Heart left ventricle (tissue), 16 donors: ENCODE data around the gene ZNF526. TPM values are rescaled to one million over a fixed set of nuclear protein-coding genes. Genes with fewer than 3 reads are reported as not detected.

Experiments
- ATAC-seq, 4 donors: fragments of 200-7000 bp; cut with Tn5 transposase; one replicate each; pipeline ENCODE4 v1.9.1; 2020 to 2022; ENCODE audit warnings: moderate library complexity in 4 of 4, mild to moderate bottlenecking in 3 of 4, moderate number of reproducible peaks in 1 of 4
- DNase-seq, 5 donors: peaks; one replicate each; pipeline ENCODE4 v3.0.0-alpha.2; 2020
- H3K27ac ChIP-seq, 12 donors: fragments of 200-600 bp; sonication (generic) in 4 of 12; one replicate each; pipeline versions ENCODE4 v1.5.0 to v1.8.0; 2016 to 2022; ENCODE audit warnings: mild to moderate bottlenecking in 2 of 12
- H3K27me3 ChIP-seq, 9 donors: fragments of 200-600 bp; sonication (generic) in 2 of 9; one replicate each; pipeline versions ENCODE4 v1.5.1 to v1.8.0; 2016 to 2022; ENCODE audit warnings: mild to moderate bottlenecking in 3 of 9
- H3K36me3 ChIP-seq, 9 donors: fragments of 200-600 bp; sonication (generic) in 2 of 9; one replicate each; pipeline versions ENCODE4 v1.5.0 to v1.8.0; 2018 to 2022; ENCODE audit warnings: mild to moderate bottlenecking in 2 of 9
- H3K4me1 ChIP-seq, 12 donors: fragments of 200-600 bp; sonication (generic) in 4 of 12; one replicate each; pipeline versions ENCODE4 v1.5.0 to v1.8.0; 2016 to 2022; ENCODE audit warnings: mild to moderate bottlenecking in 3 of 12
- H3K4me3 ChIP-seq, 12 donors: fragments of 200-600 bp; sonication (generic) in 4 of 12; one replicate each; pipeline versions ENCODE4 v1.5.0 to v1.8.0; 2017 to 2022; ENCODE audit warnings: mild to moderate bottlenecking in 9 of 12, moderate library complexity in 4 of 12
- H3K9me3 ChIP-seq, 12 donors: fragments of 200-600 bp; sonication (generic) in 4 of 12; one replicate each; pipeline versions ENCODE4 v1.5.0 to v1.8.0; 2016 to 2022; ENCODE audit warnings: mild to moderate bottlenecking in 1 of 12
- POLR2A ChIP-seq, 2 donors: fragments of 450-650 bp; IDR thresholded peaks; one replicate each; pipeline ENCODE4 v1.6.1; 2017; ENCODE audit warnings: antibody characterized with exemption in 2 of 2, mild to moderate bottlenecking in 2 of 2, moderate library complexity in 2 of 2
- WGBS, 4 donors: extraction: QIAGEN DNeasy Blood & Tissue Kit in 2 of 4; methylation state at CpG; one replicate each; pipeline versions ENCODE4 v1.1.5 to v1.1.7; 2013 to 2018; 5-methylcytosine and 5-hydroxymethylcytosine counted together
- intact Hi-C, 10 donors: fragments of 100-400 bp; cut with DNase I; formaldehyde crosslinking; loops; one replicate each; pipeline versions ENCODE4 v1.11.1 to v1.14.2; 2022
- polyA plus RNA-seq, 2 donors: library from polyadenylated mRNA; stranded (reverse); fragments of 200-250 nt; gene quantifications; one replicate each; pipeline ENCODE4 v1.2.3, GENCODE V29; 2013
- total RNA-seq, 9 donors: library from RNA; depleted of rRNA in 2 of 9; stranded (reverse); fragments of >200 nt in 2 of 9; fragmentation: NEBNext Ultra II Directional in 3 of 9; extraction: Animal tissue kit (Norgen Biotek cat#: 25700) in 3 of 9; gene quantifications; one replicate each; pipeline versions ENCODE4 v1.1.0 to v1.2.4, GENCODE V29; 2016 to 2023
- TF ChIP-seq, protein P1 (sequence below), 12 donors: fragments of 200-600 bp; sonication (generic) in 4 of 12; IDR thresholded peaks; one replicate each; pipeline versions ENCODE4 v1.5.0 to v1.8.0; 2018 to 2022; ENCODE audit warnings: antibody characterized with exemption in 12 of 12, mild to moderate bottlenecking in 5 of 12
- donor health status: ischemic (EF 13 %, LVEDD 7.1; RV severe dilation, severe dysfunction).
- donor health status: healthy with polysubstance abuse.
- donor health status: DM: no; HTN: yes; CAD: no.
- donor health status: DM: no; HTN: no; CAD: no.
- donor health status: ischemic (EF 25% LVEDD 6.9; RV normal size, moderate dysfunction).
- donor health status: ischemic (EF 25% LVEDD 5.7; RV mildly dilated, moderate dysfunction).
- donor health status: healthy.
- donor health status: DM: yes; HTN: yes; CAD: no.
- donor health status: ischemic (EF 35%, LVEDD 5.7; RV mildly dilated, moderate dysfunction).
- donor health status: nonischemic (EF 11% LVEDD 7.7; RV severe dilation, severe dysfunction).
- donor health status: DM: yes; HTN: yes; CAD: no.
- donor health status: PGD.
- donor health status: ischemic (EF 29% LVEDD 5.4; RV normal size, mild dysfunction).
- donor health status: nonischemic (EF 23%, LVEDD 6.1; RV moderate dilation, normal function).

Gene ZNF526
- total and polyA plus RNA-seq, 11 donors, result 3.3 to 7.2 (median 5.4) TPM

DNA sequence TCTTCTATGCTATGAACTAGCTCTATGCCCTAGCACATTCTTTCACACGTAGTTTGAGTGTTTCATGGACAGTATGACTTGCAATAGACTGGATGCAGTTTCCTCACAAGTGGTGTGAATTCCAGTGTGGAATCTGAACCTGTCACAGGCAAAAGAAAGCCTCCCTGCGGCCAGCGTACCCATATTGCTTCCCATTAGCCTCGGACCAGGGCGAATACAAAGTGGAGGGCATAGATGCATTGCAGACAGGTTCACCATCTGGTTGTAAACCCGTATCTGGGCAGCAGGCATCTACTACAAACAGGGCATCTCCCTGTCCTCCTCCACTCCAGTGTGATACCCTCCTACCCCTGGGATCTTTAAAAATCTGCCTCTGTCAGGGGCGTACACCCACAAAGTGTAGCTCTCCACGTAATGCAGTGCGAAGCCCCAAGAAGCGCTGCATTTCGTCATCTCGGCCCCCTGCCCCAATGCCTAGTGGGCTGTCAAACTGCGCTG is 47.6 kb downstream of the ZNF526 start:
- intact Hi-C loops, result loop anchor here in 4 of 10 donors (1.0 to 2.0 kb wide), 4 partner anchors 12 to 25 kb away; partner anchors contain the start of genes ERF (in 4 of the 4) and GSK3A (in 1 of the 4)
- Histone ChIP-seq H3K27me3 (no peaks in the 10 kb centered on the region), H3K4me1 (peaks cover 8 to 33% (median 29%) of the 10 kb centered on the region in 12 donors), H3K4me3 (peak overlapping the region in 11 of 12 donors; percentile 33 to 81 (median 69)), H3K9me3 (no peaks in the 10 kb centered on the region), H3K27ac (peak overlapping the region; percentile 19 to 100 (median 97)), H3K36me3 (peaks cover 0 to 12% (median 7%) of the 10 kb centered on the region in 9 donors)
- WGBS, 4 donors, result 6 to 8% (median 7%) methylated on average over 12 to 13 of the region's 13 CpGs
- ATAC-seq (no peak), DNase-seq (peak in 2 of 5 donors; percentile 35 to 55)
- TF ChIP-seq, protein P1, sequence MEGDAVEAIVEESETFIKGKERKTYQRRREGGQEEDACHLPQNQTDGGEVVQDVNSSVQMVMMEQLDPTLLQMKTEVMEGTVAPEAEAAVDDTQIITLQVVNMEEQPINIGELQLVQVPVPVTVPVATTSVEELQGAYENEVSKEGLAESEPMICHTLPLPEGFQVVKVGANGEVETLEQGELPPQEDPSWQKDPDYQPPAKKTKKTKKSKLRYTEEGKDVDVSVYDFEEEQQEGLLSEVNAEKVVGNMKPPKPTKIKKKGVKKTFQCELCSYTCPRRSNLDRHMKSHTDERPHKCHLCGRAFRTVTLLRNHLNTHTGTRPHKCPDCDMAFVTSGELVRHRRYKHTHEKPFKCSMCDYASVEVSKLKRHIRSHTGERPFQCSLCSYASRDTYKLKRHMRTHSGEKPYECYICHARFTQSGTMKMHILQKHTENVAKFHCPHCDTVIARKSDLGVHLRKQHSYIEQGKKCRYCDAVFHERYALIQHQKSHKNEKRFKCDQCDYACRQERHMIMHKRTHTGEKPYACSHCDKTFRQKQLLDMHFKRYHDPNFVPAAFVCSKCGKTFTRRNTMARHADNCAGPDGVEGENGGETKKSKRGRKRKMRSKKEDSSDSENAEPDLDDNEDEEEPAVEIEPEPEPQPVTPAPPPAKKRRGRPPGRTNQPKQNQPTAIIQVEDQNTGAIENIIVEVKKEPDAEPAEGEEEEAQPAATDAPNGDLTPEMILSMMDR (IDR thresholded peaks at IDR 0.05), result no peak
- TF ChIP-seq POLR2A (IDR thresholded peaks at IDR 0.05), result no peak

DNA sequence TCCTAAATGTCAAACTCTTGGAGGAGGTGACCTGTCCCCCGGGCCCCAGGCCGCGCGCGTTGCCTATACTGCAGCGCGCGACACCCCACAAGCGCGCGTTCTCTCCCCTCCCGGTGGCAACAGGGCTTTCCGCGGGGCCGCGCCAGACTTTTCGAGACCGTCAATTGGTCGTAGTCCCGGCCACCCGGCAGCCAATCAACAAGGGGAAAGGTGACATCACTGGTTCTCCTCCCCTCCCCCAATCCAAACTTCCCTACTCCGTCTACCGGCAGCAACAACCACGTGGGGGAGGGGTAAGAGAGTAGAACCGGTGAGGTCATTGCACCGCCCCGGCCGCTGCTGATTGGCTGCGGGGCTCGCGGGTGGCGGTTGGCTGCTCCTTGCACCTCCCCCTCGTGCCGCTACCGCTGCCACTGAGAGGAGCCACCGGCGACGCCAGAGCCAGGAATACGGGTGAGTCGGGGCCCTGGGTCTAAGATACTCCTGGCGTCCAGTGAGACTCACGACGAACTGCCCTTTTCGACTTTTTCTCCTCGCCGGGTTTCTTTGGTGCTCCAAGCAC is 48.1 kb downstream of the ZNF526 start:
- Histone ChIP-seq H3K36me3 (peaks cover 0 to 17% (median 10%) of the 10 kb centered on the region in 9 donors), H3K27ac (peak overlapping the region; percentile 93 to 100 (median 97)), H3K4me1 (peaks cover 8 to 36% (median 29%) of the 10 kb centered on the region in 12 donors), H3K9me3 (no peaks in the 10 kb centered on the region), H3K27me3 (no peaks in the 10 kb centered on the region), H3K4me3 (peak overlapping the region; percentile 35 to 81 (median 68))
- peak; percentile 85 to 88 (median 87) for ATAC-seq
- DNase-seq, result peak; percentile 97 to 100 (median 99)
- WGBS, 4 donors, result 0 to 1% (median 1%) methylated on average over 23 to 46 of the region's 46 CpGs
- intact Hi-C loops, result loop anchor here in 4 of 10 donors (1.0 to 2.0 kb wide), 4 partner anchors 13 to 26 kb away; partner anchors contain the start of genes ERF (in 4 of the 4) and GSK3A (in 1 of the 4)
- TF ChIP-seq, protein P1 (IDR thresholded peaks at IDR 0.05), result peak in 1 of 12 donors; percentile 4
- TF ChIP-seq POLR2A (IDR thresholded peaks at IDR 0.05), result peak in 1 of 2 donors; percentile 86

DNA sequence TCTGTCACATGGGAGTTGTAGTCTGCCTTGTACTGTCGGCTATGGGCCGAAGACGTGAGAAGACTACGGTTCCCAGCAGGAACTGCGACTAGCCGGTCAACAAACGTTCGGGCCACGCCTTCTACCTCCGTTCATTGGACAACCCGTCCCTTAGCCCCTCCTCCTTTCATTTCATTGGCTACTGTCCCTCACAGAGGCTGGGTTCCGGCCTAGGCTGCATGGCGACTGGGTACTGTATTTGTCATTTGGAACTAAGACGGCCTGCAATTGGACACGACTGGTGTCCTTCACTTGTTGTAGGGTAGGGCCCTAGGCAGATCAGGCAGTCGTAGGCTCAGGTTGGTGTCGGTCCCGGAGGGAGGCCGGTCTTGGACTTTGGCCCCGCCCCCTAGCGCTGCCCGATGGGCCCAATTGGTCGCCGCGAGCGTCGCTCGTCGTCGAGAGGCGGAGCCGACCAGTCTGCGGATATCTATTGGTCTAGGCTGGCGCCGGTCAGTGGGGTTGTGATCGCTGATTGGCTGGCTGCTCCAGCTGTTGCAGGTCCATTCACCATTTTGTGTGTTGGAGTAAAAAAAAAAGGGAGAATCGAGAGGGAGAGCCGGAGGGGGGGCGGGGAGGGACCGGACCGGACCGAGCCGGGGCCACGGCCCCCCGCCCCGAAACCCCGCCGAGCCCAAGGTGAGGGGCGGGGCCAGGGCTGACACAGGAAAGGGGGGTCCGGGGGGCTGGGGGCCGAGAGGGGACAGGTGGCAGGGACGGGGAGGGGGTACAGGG is 48.8 kb downstream of the ZNF526 start, which contains the start of gene CIC:
TSS of gene CIC (plus strand) at position 549 of the 774 bp plus-strand sequence. CDS start 2,532 bp downstream, outside the sequence.
- 1 to 2% (median 1%) methylated on average over 34 to 52 of the region's 52 CpGs for WGBS, 4 donors
- H3K9me3 ChIP-seq, result no peaks in the 10 kb centered on the region
- no peak for TF ChIP-seq POLR2A (IDR thresholded peaks at IDR 0.05)
- TF ChIP-seq, protein P1 (IDR thresholded peaks at IDR 0.05), result no peak
- DNase-seq, result peak; percentile 100
- peaks cover 0 to 24% (median 17%) of the 10 kb centered on the region in 9 donors for H3K36me3 ChIP-seq
- H3K4me3 ChIP-seq, result peak within 1 kb of the TSS; percentile 40 to 81 (median 69)
- no peaks in the 10 kb centered on the region for H3K27me3 ChIP-seq
- ATAC-seq, result peak; percentile 88 to 94 (median 90)
- peaks cover 8 to 37% (median 29%) of the 10 kb centered on the region in 12 donors for H3K4me1 ChIP-seq
- intact Hi-C loops, result loop anchor here in 4 of 10 donors (1.0 to 2.0 kb wide), 4 partner anchors 14 to 27 kb away; partner anchors contain the start of genes ERF (in 4 of the 4) and GSK3A (in 1 of the 4)
- peak within 1 kb of the TSS; percentile 93 to 100 (median 97) for H3K27ac ChIP-seq
